Endothelial cell (in vitro differentiated cells): ENCODE results near the gene PCDHGA1. TPM values are rescaled to one million over a fixed set of nuclear protein-coding genes. Genes with fewer than 3 reads are reported as not detected.
A peak's percentile ranks its signal among the peaks of the same experiment; 100 is the strongest.

Source experiments
- DNase-seq: peaks from one replicate; pipeline ENCODE4 v3.0.0; 2021; ENCODE audit warnings: low spot score
- H3K27ac Mint-ChIP-seq: one replicate; pipeline ENCODE4 v1.8.0; 2021; ENCODE audit warnings: mixed read lengths, inconsistent platforms; ENCODE audit not compliant: unreplicated experiment
- H3K27me3 Mint-ChIP-seq: one replicate; pipeline ENCODE4 v1.8.0; 2021; ENCODE audit warnings: mild to moderate bottlenecking, moderate library complexity, mixed read lengths, inconsistent platforms; ENCODE audit not compliant: unreplicated experiment
- H3K36me3 Mint-ChIP-seq: one replicate; pipeline ENCODE4 v1.8.0; 2021; ENCODE audit warnings: mild to moderate bottlenecking, low read depth, mixed read lengths, inconsistent platforms; ENCODE audit not compliant: unreplicated experiment
- H3K4me1 Mint-ChIP-seq: one replicate; pipeline ENCODE4 v1.8.0; 2021; ENCODE audit warnings: mild to moderate bottlenecking, mixed read lengths, inconsistent platforms; ENCODE audit not compliant: unreplicated experiment
- H3K4me3 Mint-ChIP-seq: one replicate; pipeline ENCODE4 v1.8.0; 2021; ENCODE audit warnings: mild to moderate bottlenecking, mixed read lengths, inconsistent platforms; ENCODE audit not compliant: unreplicated experiment
- H3K9me3 Mint-ChIP-seq: one replicate; pipeline ENCODE4 v1.8.0; 2021; ENCODE audit warnings: mixed read lengths, inconsistent platforms; ENCODE audit not compliant: unreplicated experiment
- total RNA-seq: library from RNA; stranded (reverse); fragmentation: NEBNext Ultra II Directional; extraction: Animal tissue kit (Norgen Biotek cat#: 25700); gene quantifications from one replicate; pipeline ENCODE4 v1.2.1, GENCODE V29; 2021; ENCODE audit not compliant: unreplicated experiment
- TF ChIP-seq, protein P1 (sequence below): fragments of 200-600 bp; sonication (generic); IDR thresholded peaks from one replicate; pipeline ENCODE4 v1.5.0; 2021; ENCODE audit warnings: antibody characterized with exemption; ENCODE audit not compliant: unreplicated experiment

PCDHGA1 gene
- total RNA-seq, 1 donor from 2014 or later: 1.4 TPM

GRCh38 chr5:141508440-141508797 lies 178.1 kb downstream of the PCDHGA1 start:
- TF ChIP-seq, protein P1, sequence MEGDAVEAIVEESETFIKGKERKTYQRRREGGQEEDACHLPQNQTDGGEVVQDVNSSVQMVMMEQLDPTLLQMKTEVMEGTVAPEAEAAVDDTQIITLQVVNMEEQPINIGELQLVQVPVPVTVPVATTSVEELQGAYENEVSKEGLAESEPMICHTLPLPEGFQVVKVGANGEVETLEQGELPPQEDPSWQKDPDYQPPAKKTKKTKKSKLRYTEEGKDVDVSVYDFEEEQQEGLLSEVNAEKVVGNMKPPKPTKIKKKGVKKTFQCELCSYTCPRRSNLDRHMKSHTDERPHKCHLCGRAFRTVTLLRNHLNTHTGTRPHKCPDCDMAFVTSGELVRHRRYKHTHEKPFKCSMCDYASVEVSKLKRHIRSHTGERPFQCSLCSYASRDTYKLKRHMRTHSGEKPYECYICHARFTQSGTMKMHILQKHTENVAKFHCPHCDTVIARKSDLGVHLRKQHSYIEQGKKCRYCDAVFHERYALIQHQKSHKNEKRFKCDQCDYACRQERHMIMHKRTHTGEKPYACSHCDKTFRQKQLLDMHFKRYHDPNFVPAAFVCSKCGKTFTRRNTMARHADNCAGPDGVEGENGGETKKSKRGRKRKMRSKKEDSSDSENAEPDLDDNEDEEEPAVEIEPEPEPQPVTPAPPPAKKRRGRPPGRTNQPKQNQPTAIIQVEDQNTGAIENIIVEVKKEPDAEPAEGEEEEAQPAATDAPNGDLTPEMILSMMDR: no peak
- H3K27ac Mint-ChIP-seq: peak overlapping the region; percentile 82
- H3K4me1 Mint-ChIP-seq: peaks cover 40% of the 10 kb centered on the region
- no peaks in the 10 kb centered on the region for H3K9me3 Mint-ChIP-seq
- H3K27me3 Mint-ChIP-seq: peaks cover 24% of the 10 kb centered on the region
- peaks cover 53% of the 10 kb centered on the region for H3K36me3 Mint-ChIP-seq
- DNase-seq: no peak
- peak overlapping the region; percentile 65 for H3K4me3 Mint-ChIP-seq

- Mint-ChIP-seq H3K4me1 (peaks cover 45% of the 10 kb centered on the region), H3K4me3 (peak overlapping the region; percentile 66), H3K9me3 (no peaks in the 10 kb centered on the region), H3K27ac (peak overlapping the region; percentile 82), H3K27me3 (peaks cover 29% of the 10 kb centered on the region), H3K36me3 (peaks cover 49% of the 10 kb centered on the region)
- DNase-seq: peak; percentile 44
- TF ChIP-seq, protein P1: no peak
Measured at GRCh38 chr5:141508798-141509611, 178.7 kb downstream of the PCDHGA1 start.

DNA sequence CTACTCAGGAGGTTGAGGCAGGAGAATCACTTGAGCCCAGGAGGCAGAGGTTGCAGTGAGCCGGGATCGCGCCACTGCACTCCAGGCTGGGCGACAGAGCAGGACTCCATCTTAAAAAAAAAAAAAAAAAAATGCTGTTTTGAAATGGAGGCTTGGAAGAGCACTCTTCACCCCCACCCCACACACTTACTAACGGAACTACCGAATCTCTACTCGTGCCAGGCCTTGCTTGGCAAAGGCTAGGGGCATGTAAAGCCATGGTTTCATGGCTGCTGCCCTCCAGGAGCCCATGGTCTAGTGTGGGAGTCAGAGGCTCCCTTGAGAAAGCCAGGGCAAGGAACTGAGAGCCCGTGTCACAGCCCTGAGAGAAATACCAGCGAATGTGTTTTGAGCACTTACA lies 179.8 kb downstream of the PCDHGA1 start:
- Mint-ChIP-seq H3K27me3 (peaks cover 32% of the 10 kb centered on the region), H3K27ac (no peak overlapping the region), H3K4me3 (peak overlapping the region; percentile 82), H3K36me3 (peaks cover 47% of the 10 kb centered on the region), H3K9me3 (no peaks in the 10 kb centered on the region), H3K4me1 (peaks cover 56% of the 10 kb centered on the region)
- TF ChIP-seq, protein P1: no peak
- no peak for DNase-seq

DNA sequence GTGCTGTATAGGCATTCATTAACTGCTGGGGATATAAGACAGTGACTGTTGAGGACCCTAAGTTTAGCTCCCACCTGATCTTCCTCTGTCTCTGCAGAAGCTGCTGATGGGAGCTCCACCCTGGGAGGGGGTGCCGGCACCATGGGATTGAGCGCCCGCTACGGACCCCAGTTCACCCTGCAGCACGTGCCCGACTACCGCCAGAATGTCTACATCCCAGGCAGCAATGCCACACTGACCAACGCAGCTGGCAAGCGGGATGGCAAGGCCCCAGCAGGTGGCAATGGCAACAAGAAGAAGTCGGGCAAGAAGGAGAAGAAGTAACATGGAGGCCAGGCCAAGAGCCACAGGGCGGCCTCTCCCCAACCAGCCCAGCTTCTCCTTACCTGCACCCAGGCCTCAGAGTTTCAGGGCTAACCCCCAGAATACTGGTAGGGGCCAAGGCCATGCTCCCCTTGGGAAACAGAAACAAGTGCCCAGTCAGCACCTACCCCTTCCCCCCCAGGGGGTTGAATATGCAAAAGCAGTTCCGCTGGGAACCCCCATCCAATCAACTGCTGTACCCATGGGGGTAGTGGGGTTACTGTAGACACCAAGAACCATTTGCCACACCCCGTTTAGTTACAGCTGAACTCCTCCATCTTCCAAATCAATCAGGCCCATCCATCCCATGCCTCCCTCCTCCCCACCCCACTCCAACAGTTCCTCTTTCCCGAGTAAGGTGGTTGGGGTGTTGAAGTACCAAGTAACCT lies 180.7 kb downstream of the PCDHGA1 start:
- Mint-ChIP-seq H3K27me3 (peaks cover 34% of the 10 kb centered on the region), H3K4me3 (peak overlapping the region; percentile 54)

More for the DNA sequence above, 180.7 kb downstream of the PCDHGA1 start:
- Mint-ChIP-seq H3K9me3 (no peaks in the 10 kb centered on the region), H3K36me3 (peaks cover 43% of the 10 kb centered on the region), H3K4me1 (peaks cover 64% of the 10 kb centered on the region), H3K27ac (peak overlapping the region; percentile 67)
- no peak for DNase-seq
- TF ChIP-seq, protein P1: no peak
